ENCODE measurements around the gene KCNB1. TPM values are rescaled to one million over a fixed set of nuclear protein-coding genes. Genes with fewer than 3 reads are reported as not detected.

KCNB1 gene
- total and polyA plus RNA-seq, 2 experiments from 2014 or later: 0.06 to 0.10 TPM

DNA sequence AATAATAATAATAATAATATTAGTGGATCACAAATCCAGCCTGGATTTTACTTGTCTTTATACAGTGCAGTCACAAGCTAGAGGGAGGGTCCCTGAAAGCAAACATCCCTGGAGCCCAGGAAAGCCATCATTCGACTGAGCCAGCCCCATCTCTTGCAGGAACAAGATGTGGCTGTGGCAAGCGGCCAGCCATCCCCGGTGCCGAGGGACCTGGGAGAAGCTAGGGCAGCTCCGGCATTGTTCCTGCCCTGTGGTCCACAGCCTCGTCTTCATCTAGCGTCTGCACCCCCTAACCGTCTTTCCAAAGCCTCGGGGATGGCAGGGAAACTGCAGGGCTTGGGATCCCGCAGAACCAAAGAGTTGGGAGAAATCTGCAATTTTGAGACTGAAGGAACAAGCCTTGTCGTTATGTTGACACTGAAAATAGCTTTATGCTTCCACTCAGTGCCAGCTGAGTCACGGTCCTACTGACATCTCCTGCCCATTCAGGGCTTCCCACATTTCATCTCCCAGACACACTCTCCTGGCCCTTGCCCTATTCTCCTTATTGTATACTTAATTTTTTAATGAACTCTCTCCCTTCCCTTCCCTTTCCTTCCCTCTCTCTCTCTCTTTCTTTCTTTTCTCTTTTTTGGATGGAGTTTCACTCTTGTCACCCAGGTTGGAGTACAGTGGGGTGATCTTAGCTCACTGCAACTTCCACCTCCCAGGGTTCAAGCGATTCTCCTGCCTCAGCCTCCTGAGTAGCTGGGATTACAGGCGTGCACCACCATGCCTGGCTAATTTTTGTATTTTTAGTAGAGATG is 142.1 kb downstream of the KCNB1 start:
- Histone ChIP-seq H3K4me1 (ENCODE audit: low read depth) (no peaks in the 10 kb centered on the region), H3K4me3 (no peak overlapping the region), H3K27ac (no peak overlapping the region), H3K27me3 (peaks cover 7% of the 10 kb centered on the region), H3K36me3 (no peaks in the 10 kb centered on the region), H3K9me3 (ENCODE audit: low read depth) (no peaks in the 10 kb centered on the region)
- no peak for DNase-seq (ENCODE audit: low read depth in 1 of 2, low spot score in 1 of 2)
- TF ChIP-seq, protein P1, sequence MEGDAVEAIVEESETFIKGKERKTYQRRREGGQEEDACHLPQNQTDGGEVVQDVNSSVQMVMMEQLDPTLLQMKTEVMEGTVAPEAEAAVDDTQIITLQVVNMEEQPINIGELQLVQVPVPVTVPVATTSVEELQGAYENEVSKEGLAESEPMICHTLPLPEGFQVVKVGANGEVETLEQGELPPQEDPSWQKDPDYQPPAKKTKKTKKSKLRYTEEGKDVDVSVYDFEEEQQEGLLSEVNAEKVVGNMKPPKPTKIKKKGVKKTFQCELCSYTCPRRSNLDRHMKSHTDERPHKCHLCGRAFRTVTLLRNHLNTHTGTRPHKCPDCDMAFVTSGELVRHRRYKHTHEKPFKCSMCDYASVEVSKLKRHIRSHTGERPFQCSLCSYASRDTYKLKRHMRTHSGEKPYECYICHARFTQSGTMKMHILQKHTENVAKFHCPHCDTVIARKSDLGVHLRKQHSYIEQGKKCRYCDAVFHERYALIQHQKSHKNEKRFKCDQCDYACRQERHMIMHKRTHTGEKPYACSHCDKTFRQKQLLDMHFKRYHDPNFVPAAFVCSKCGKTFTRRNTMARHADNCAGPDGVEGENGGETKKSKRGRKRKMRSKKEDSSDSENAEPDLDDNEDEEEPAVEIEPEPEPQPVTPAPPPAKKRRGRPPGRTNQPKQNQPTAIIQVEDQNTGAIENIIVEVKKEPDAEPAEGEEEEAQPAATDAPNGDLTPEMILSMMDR (IDR thresholded peaks at IDR 0.05; ENCODE audit: low read depth, low read length): no peak

- no peak for DNase-seq (ENCODE audit: low read depth in 1 of 2, low spot score in 1 of 2)
- TF ChIP-seq, protein P1 (IDR thresholded peaks at IDR 0.05; ENCODE audit: low read depth, low read length): no peak
- Histone ChIP-seq H3K27me3 (peaks cover 7% of the 10 kb centered on the region), H3K4me1 (ENCODE audit: low read depth) (no peaks in the 10 kb centered on the region), H3K36me3 (no peaks in the 10 kb centered on the region), H3K27ac (no peak overlapping the region), H3K4me3 (no peak overlapping the region), H3K9me3 (ENCODE audit: low read depth) (no peaks in the 10 kb centered on the region)
Observed at GRCh38 chr20:49339123-49339522, 143.3 kb downstream of the KCNB1 start.

DNA sequence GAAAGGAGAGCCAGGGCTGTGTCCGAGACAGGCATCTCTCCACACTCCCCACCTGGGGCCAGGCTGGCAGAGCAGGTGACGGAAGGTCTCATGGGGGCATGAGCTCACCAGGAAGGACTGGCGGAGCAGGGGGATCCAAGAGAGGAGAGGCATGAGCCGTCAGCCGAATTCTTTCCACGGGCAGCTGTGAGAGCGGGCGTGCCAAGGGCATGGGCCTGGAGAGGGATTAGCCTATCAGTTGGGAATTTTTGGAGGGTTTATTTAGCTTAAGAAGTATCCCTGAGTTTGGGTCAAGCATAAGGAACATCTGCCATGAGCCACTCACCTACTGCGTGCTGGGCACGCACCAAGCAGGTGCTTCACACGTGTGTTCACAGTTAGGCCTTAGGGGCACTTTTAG is 144.4 kb downstream of the KCNB1 start:
- Histone ChIP-seq H3K36me3 (no peaks in the 10 kb centered on the region), H3K27ac (no peak overlapping the region), H3K4me1 (ENCODE audit: low read depth) (no peaks in the 10 kb centered on the region), H3K27me3 (peaks cover 2% of the 10 kb centered on the region), H3K4me3 (no peak overlapping the region), H3K9me3 (ENCODE audit: low read depth) (no peaks in the 10 kb centered on the region)
- TF ChIP-seq, protein P1 (IDR thresholded peaks at IDR 0.05; ENCODE audit: low read depth, low read length): no peak
- DNase-seq (ENCODE audit: low read depth in 1 of 2, low spot score in 1 of 2): no peak

DNA sequence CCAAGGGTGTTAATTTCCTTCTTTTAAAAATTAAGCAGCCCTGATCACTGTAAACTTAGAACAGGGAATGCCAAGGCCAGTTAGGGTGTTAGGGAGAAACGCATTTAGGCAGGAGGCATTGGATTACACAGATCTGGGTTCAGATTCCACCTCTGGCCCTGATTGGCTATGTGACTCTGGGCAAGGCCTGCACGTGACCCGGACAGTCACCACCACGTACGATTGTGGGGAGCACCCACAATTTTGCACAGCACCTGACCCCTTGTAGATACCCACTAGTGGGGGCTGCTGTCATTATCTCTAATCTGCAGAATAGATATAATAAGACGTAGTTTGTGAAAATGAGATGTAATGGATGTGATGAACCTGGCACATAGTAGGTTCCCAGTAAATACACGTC is 145.1 kb downstream of the KCNB1 start:
- TF ChIP-seq, protein P1 (IDR thresholded peaks at IDR 0.05; ENCODE audit: low read depth, low read length): no peak
- DNase-seq (ENCODE audit: low read depth in 1 of 2, low spot score in 1 of 2): no peak
- H3K27ac ChIP-seq: no peak overlapping the region
- H3K36me3 ChIP-seq: no peaks in the 10 kb centered on the region
- no peak overlapping the region for H3K4me3 ChIP-seq
- H3K4me1 ChIP-seq (ENCODE audit: low read depth): no peaks in the 10 kb centered on the region
- H3K27me3 ChIP-seq: no peaks in the 10 kb centered on the region
- no peaks in the 10 kb centered on the region for H3K9me3 ChIP-seq (ENCODE audit: low read depth)

- TF ChIP-seq, protein P1 (IDR thresholded peaks at IDR 0.05; ENCODE audit: low read depth, low read length): no peak
- Histone ChIP-seq H3K4me3 (no peak overlapping the region), H3K27me3 (no peaks in the 10 kb centered on the region), H3K27ac (no peak overlapping the region), H3K9me3 (ENCODE audit: low read depth) (no peaks in the 10 kb centered on the region), H3K4me1 (ENCODE audit: low read depth) (no peaks in the 10 kb centered on the region), H3K36me3 (no peaks in the 10 kb centered on the region)
- no peak for DNase-seq (ENCODE audit: low read depth in 1 of 2, low spot score in 1 of 2)
Observed at GRCh38 chr20:49336786-49337185, 145.7 kb downstream of the KCNB1 start.

Data from cardiac muscle cell (in vitro differentiated cells and primary cell).